ENCODE results near the gene MASP2.

MASP2 gene

DNA sequence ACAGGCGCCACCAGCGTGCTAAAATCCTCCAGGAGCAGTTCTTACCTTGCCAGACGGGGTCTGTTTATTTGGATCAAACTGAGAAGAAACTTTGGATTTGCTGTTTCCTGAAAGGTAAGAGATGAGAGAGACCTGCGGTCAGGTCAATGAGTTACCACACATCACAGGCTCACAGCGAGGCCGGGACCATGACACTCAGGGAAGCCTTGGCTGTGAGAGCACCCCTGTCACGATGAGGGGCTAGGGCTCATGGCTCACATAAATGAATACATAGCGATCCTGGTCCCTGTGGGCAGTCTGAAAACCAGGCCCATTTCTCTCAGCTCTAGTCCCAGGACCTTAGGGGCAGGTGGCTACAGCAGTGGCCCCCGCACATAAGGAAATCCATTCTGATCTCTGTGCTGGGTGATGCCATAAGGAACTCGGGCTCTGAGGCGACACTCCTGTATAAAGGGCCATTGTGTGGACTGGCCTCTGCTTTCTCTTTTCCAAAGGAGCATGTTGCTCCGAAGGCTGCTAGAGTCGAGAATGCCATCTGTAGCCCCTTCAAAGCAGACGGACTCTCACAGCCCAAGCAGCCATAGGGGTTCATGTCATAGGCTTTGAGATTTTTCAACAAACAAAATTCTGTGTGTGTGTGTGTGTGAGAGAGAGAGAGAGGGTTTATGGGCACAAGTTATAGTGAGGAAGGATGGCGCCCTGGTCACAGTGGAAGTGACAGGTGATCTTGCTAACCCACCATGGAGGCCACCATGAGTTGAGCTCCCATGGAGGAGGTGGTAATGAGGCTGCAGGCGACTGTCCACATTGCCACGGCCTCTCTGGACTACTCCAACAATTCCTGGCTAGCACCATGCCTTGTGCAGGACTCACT is 21.8 kb upstream of the MASP2 start:
- TF ChIP-seq, protein P1, sequence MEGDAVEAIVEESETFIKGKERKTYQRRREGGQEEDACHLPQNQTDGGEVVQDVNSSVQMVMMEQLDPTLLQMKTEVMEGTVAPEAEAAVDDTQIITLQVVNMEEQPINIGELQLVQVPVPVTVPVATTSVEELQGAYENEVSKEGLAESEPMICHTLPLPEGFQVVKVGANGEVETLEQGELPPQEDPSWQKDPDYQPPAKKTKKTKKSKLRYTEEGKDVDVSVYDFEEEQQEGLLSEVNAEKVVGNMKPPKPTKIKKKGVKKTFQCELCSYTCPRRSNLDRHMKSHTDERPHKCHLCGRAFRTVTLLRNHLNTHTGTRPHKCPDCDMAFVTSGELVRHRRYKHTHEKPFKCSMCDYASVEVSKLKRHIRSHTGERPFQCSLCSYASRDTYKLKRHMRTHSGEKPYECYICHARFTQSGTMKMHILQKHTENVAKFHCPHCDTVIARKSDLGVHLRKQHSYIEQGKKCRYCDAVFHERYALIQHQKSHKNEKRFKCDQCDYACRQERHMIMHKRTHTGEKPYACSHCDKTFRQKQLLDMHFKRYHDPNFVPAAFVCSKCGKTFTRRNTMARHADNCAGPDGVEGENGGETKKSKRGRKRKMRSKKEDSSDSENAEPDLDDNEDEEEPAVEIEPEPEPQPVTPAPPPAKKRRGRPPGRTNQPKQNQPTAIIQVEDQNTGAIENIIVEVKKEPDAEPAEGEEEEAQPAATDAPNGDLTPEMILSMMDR (IDR thresholded peaks at IDR 0.05; ENCODE audit: borderline replicate concordance, extremely low read depth, low read length, poor library complexity, severe bottlenecking) = no peak
- no peak for TF ChIP-seq EZH2 (IDR thresholded peaks at IDR 0.05; ENCODE audit: borderline replicate concordance, low read depth, low read length, severe bottlenecking)
- H3K27ac ChIP-seq (ENCODE audit: low read length) = no peak overlapping the region
- H3K4me1 ChIP-seq (ENCODE audit: insufficient read depth, low read length) = no peaks in the 10 kb centered on the region
- peaks cover 5% of the 10 kb centered on the region for H4K20me1 ChIP-seq (ENCODE audit: insufficient read depth, low read length)
- H3K27me3 ChIP-seq (ENCODE audit: insufficient read depth, low read length, poor library complexity) = no peaks in the 10 kb centered on the region
- DNase-seq = no peak
- peaks cover 81% of the 10 kb centered on the region for H3K36me3 ChIP-seq (ENCODE audit: insufficient read depth, low read length)
- no peak overlapping the region for H3K4me2 ChIP-seq (ENCODE audit: insufficient read depth, low read length)
- H2AFZ ChIP-seq (ENCODE audit: low read depth, low read length) = no peak overlapping the region
- H3K9ac ChIP-seq (ENCODE audit: low read depth, low read length) = no peak overlapping the region
- H3K79me2 ChIP-seq (ENCODE audit: insufficient read depth, low read length) = no peaks in the 10 kb centered on the region
- no peak for ATAC-seq (ENCODE audit: insufficient read depth, low read depth)
- no peaks in the 10 kb centered on the region for H3K9me3 ChIP-seq (ENCODE audit: insufficient read depth, low read length, severe bottlenecking)
- H3K4me3 ChIP-seq (ENCODE audit: low read depth in 1 of 2, low read length in 2 of 2) = no peak overlapping the region

DNA sequence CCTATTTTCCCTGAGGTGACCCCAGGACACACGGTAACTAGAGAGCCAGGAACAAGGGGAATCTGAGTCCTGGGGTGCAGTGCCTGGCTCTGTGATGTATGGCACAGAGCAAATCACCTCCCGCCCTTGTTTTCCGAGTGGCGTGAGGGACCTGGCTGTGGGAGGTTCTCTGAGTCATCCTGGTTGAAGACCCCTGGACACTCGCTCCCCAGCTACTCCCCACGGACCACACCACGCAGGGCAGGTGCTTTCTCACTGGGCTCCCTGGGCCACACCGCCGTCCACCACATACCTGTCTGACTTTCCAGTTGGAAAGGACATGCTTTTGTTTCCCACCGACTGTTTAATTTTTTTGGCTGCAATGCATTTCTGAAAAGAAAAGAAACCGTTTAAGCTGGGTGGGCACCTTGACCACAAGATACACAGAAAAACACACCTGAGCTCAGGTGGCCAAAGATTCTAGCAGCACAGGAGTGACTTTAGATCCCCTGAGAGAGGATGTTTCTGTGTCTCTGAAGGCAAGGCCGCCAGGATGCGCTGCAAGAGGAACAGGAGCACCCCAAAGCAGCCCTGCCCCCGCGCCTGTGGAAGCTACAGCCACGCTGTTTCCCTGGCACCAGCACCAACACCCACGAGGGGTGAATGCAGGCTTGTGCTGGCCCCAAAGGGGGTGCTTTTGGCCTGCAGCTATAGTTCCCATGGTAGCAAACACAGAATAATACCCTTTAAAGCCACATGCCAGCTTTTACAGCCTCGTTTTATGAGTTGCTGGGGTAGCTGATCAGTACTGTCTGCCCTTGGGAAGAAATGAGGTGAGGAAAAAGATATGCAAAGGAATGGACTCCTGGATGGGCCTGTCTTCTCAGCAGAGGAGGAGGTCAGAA is 20.9 kb upstream of the MASP2 start:
- no peak for DNase-seq
- H3K36me3 ChIP-seq (ENCODE audit: insufficient read depth, low read length) = peaks cover 82% of the 10 kb centered on the region
- H2AFZ ChIP-seq (ENCODE audit: low read depth, low read length) = no peak overlapping the region
- no peak overlapping the region for H3K4me3 ChIP-seq (ENCODE audit: low read depth in 1 of 2, low read length in 2 of 2)
- TF ChIP-seq EZH2 (IDR thresholded peaks at IDR 0.05; ENCODE audit: borderline replicate concordance, low read depth, low read length, severe bottlenecking) = no peak
- TF ChIP-seq, protein P1 (IDR thresholded peaks at IDR 0.05; ENCODE audit: borderline replicate concordance, extremely low read depth, low read length, poor library complexity, severe bottlenecking) = no peak
- no peak overlapping the region for H3K4me2 ChIP-seq (ENCODE audit: insufficient read depth, low read length)
- peaks cover 5% of the 10 kb centered on the region for H4K20me1 ChIP-seq (ENCODE audit: insufficient read depth, low read length)
- H3K4me1 ChIP-seq (ENCODE audit: insufficient read depth, low read length) = no peaks in the 10 kb centered on the region
- no peak for ATAC-seq (ENCODE audit: insufficient read depth, low read depth)
- H3K27me3 ChIP-seq (ENCODE audit: insufficient read depth, low read length, poor library complexity) = no peaks in the 10 kb centered on the region
- H3K9ac ChIP-seq (ENCODE audit: low read depth, low read length) = no peak overlapping the region
- H3K79me2 ChIP-seq (ENCODE audit: insufficient read depth, low read length) = no peaks in the 10 kb centered on the region
- H3K27ac ChIP-seq (ENCODE audit: low read length) = no peak overlapping the region
- no peaks in the 10 kb centered on the region for H3K9me3 ChIP-seq (ENCODE audit: insufficient read depth, low read length, severe bottlenecking)

DNA sequence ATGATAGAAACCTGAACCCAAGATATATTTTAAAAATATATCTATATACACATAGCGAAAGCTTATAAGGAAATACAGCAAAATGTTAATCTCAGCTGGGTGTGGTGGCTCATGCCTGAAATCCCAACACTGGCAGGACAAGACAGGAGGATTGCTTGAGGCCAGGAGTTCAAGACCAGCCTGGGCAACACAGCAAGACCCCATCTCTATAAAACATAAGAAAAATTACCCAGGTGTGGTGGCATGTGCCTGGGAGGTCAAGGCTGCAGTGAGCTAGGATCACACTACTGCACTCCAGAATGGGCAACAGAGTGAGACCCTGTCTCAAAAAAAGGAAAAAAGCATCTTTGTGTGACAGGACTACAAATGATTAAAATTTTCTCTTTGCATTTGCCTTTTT is 18.8 kb upstream of the MASP2 start:
- H2AFZ ChIP-seq (ENCODE audit: low read depth, low read length) = no peak overlapping the region
- no peak overlapping the region for H3K27ac ChIP-seq (ENCODE audit: low read length)
- H3K9ac ChIP-seq (ENCODE audit: low read depth, low read length) = no peak overlapping the region
- H3K36me3 ChIP-seq (ENCODE audit: insufficient read depth, low read length) = peaks cover 66% of the 10 kb centered on the region
- H3K9me3 ChIP-seq (ENCODE audit: insufficient read depth, low read length, severe bottlenecking) = no peaks in the 10 kb centered on the region
- DNase-seq (no peak), ATAC-seq (ENCODE audit: insufficient read depth, low read depth) (no peak)
- no peak overlapping the region for H3K4me3 ChIP-seq (ENCODE audit: low read depth in 1 of 2, low read length in 2 of 2)
- H3K4me2 ChIP-seq (ENCODE audit: insufficient read depth, low read length) = no peak overlapping the region
- TF ChIP-seq EZH2 (IDR thresholded peaks at IDR 0.05; ENCODE audit: borderline replicate concordance, low read depth, low read length, severe bottlenecking) = no peak
- TF ChIP-seq, protein P1 (IDR thresholded peaks at IDR 0.05; ENCODE audit: borderline replicate concordance, extremely low read depth, low read length, poor library complexity, severe bottlenecking) = no peak
- no peaks in the 10 kb centered on the region for H3K27me3 ChIP-seq (ENCODE audit: insufficient read depth, low read length, poor library complexity)
- H4K20me1 ChIP-seq (ENCODE audit: insufficient read depth, low read length) = peaks cover 5% of the 10 kb centered on the region; the same call in 1 of the 2 replicates
- H3K4me1 ChIP-seq (ENCODE audit: insufficient read depth, low read length) = peaks cover 11% of the 10 kb centered on the region
- peaks cover 10% of the 10 kb centered on the region; the same call in 1 of the 2 replicates for H3K79me2 ChIP-seq (ENCODE audit: insufficient read depth, low read length)

Data from DND-41 (cell line).